HG02870 (cell line): Measurements from ENCODE around the gene PIK3CB.
A peak's percentile ranks its signal among the peaks of the same experiment; 100 is the strongest.
"Not testable (repeated sequence)": the region's sequence is repeated elsewhere in the genome, so short reads cannot be mapped to it uniquely, and the experiment has no call there.

ENCODE experiments used
- ATAC-seq: cut with Tn5 transposase; IDR thresholded peaks from one replicate; pipeline ENCODE4 v1.9.1; 2021; ENCODE audit warnings: mild to moderate bottlenecking, moderate library complexity; ENCODE audit not compliant: unreplicated experiment

The PIK3CB gene

DNA sequence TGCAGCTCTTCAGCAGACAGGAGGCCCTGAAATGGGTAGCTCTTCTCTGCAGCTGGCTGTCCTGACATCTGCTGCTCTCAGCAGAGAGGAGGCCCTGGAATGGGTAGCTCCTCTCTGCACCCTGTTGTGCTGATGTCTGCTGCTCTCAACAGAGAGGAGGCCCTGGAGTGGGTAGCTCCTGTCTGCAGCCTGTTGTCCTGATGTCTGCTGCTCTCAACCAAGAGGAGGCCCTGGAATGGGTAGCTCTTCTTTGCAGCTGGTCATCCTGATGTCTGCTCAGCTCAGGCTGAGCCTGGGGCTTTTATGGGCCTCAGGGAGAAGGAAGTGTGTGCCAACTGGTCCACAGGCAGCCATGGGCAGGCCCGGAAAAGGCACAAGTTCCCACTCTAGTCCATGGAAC lies 66.6 kb downstream of the PIK3CB start:
- no peak for ATAC-seq

DNA sequence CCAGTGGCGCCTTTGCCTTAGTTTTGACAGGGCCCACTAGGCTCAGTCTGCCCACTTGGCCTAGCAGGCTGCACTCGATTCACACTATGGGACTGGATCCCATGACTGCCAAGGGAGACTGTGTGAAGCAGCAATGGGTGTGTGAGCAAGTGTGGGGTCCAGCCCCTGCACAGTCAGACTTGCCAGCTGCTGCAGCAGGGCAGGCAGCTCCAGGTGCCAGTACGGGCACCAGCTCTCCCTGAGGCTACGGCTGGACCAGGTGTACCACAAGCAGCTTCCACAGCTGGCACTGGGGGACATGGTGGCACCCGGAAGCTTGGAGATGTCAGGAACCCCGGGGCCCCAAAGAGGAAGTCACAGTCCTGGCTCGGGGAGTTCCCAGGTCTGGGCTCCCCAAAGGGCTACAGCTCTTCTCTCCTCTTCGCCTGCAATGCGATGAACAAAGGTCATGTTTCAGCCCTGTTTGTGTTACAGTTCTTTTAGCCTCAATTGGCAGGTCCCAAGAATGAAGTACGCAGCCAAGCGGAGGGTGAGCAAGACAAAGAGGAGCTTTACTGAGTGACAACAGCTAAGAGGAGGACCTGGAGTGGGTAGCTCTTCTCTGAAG lies 67.1 kb downstream of the PIK3CB start:
- ATAC-seq, result no peak

DNA sequence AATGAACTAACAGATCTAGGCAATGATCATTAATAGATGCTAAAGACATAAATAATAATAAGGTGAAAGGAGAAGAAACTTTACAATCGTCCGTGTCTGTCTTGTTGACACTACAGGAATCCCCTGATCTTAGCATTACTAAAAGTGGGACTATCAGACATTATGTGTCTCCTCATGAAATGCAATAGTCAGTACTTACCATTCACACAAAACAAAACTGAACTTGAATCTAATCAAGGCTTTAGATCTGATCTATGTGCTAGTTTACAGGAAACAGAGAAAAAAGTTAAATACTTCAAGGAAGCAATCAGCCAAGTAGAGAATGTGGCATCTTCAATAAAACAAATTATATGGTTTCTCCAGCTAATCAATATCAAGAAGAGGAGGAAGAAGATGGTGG lies 73.7 kb downstream of the PIK3CB start:
- no peak for ATAC-seq

DNA sequence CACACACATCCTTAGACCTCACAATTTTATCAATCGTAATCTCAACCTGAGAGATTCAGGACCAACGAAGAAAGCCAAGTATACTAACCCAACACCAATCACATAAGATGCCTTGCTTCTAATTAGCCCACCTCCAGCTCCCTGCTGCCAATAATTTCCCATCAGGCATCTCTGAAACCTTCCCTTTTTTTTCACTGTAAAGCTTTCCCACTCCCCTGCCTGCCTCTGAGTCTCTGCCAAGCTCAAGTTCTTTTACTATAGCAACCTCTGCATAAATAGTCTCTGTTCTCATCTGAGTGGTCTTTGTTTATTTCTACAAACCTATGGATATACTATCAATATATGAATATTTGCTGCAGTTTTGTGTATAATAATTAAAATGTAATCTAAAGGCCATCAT lies 86.5 kb downstream of the PIK3CB start:
- ATAC-seq, result no peak

DNA sequence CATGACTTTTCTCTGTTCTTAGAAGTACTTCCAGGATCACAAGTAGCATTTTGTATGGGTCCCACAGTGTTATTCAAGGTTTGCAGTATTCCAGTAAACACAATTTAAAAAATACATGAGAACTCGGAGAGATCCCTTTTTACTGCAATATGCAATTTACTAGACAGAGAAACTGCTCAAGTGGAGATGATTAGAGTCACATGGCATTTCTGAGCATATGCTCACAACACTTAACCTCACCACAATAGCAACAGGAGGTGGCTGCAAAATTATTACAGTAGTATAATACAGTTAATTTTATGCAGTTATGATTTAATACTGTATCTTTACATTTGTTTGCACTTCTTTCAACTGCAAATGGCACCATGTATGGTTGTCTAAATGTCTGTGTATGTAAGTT lies 87.5 kb downstream of the PIK3CB start:
- ATAC-seq, result no peak

DNA sequence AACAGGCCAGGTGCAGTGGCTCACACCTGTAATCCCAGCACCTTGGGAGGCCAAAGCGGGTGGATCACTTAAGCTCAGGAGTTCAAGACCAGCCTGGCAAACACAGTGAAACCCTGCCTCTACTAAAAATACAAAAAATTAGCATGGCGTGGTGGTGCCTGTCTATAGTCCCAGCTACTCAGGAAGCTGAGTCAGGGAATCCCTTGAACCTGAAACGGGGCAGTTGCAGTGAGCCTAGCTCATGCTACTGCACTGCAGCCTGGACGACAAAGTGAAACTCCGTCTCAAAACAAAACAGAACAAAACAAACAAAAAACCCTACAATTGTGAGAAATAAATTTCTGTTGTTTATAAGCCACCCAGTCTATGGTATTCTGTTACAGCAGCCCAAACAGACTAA lies 94.7 kb downstream of the PIK3CB start:
- no peak for ATAC-seq

DNA sequence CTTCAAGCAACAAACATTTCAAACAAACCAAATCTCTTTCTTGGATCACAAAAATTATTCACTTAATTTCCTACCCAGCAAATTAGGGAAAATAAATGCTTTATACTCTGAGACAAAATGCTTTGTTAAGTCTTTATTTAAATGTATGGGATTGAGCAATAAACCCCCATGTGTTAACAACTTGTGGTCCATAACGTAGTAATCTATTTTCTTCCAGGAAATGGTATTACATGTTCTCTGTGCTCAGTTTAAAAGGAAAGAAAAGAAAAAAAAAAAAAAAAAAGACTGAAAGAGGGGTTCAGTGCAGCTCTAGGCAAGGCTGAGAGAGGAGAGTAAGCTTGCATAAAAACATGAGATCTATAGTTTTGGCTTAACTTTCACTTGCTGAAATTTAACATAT lies 102.3 kb downstream of the PIK3CB start:
- no peak for ATAC-seq

DNA sequence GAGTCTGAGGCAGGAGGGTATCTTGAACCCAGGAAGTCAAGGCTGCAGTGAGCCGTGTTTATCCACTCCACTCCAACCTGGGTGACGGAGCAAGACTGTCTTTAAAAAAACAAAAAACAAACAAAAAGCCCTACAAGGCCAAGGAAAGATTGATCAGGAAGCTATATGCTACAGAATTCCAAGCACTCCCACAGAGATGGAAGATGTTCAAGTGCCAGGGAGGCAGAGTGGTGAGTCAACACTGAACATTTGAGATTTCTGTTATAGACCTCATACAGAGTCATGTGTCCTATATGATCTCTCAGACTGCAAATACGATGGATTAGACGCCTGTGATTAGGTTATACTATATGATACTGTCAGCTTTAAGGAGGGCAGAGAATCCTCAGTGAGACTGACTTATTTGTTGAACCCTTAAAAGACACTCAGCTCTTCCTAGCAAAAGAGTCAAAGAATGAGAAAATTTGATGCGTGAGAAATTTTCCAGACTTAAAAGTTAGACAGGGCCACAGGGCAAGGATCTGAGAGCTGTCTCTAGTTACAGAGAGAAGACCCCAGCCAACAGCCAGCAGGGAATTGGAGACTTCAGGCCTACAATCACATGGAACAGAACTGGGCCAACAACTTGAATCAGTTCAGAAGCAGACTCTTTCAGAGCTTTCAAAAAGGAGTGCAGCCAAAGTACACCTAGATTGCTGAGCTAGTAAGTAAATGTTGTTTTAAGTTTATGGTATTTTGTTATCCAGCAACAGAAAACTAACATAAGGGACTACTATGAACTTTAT lies 107.6 kb downstream of the PIK3CB start:
- ATAC-seq, result no peak

DNA sequence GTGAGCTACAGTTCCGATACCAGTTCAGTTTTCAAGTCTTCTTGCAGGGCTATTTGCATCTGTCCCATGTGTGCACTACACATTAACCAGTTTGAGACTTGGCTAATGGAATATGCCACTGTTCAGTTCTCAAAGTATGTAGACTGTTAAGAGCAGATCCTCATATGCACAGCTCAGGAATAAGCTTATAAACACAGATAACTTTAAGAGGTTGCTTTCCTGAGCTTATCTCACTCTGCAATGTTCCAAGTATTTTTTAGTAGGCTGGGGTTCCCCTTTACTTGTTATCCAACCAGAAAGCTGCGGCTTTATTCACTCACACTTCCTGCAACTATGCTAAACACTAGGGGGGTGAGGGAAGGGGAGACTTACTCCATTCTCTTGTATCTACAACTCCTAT lies 108.7 kb downstream of the PIK3CB start:
- ATAC-seq, result not testable (repeated sequence)

DNA sequence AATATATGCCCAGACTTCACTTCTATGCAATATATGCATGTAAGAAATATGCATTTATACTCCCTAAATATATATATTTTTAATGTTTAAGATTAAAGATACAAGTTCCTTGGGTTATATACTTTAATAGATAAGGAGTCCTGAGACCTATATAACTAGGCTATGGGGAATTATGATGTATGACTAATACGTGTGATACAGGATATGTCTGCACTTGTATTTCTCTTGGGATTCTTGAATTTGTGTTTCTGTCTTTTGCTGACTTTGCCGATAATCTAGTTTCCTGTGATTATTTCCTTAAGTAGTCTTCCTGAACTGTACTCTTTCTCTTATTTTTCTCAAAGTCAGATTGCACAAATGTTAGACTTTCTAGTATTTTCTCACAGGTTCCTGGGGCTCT lies 109.6 kb downstream of the PIK3CB start:
- ATAC-seq, result no peak

DNA sequence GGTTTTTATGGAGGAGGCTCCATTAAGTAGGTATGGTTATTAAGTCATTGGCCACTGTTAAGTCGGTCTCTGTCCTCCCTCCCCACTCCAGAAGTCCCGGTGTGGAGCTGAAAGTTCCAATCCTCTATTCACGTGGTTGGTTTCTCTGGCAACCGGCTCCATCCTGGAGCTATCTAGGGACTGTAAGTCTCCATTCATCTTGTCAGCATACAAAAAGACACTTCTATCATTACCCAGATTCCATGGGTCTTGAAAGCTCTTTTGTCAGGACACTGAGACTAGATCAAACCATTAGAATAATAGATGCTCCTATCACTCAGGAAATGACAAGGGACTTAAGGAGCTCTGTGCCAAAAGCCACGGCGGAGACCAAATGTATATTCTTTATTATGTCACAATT lies 110.3 kb downstream of the PIK3CB start:
- no peak for ATAC-seq

DNA sequence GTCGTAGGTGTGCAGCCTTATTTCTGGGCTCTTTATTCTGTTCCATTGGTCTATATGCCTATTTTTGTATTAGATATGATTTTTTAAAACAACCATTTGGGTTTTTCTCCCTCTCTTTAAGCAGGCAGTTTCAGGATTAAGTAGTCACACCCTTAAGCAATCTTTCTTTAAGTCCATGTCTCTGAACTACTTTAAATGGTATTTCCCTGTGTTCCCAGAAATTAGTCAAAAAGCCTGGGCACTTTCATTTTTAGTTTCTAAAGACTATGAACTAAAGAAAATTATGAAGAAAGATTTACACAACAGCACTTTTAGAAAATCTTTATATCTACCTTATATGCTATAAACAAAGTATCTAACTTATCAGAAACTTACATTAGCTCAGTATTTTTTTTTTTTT lies 115.9 kb downstream of the PIK3CB start:
- no peak for ATAC-seq

DNA sequence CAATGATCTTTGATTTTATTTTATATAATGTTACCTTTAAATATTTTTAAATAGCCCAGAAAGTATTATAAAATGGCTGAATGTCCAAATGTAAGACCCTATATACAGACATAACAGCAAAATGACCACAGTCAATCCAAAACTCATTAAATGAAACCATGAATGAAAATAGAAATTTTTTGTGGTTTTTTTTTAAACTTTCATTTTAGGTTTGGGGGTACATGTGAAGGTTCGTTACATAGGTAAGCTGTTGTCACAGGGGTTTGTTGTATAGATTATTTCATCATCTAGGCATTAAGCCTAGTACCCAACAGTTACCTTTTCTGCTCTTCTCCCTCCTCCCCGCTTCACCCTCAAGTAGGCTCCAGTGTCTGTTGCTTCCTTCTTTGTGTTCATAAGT lies 117.4 kb downstream of the PIK3CB start:
- ATAC-seq, result no peak

DNA sequence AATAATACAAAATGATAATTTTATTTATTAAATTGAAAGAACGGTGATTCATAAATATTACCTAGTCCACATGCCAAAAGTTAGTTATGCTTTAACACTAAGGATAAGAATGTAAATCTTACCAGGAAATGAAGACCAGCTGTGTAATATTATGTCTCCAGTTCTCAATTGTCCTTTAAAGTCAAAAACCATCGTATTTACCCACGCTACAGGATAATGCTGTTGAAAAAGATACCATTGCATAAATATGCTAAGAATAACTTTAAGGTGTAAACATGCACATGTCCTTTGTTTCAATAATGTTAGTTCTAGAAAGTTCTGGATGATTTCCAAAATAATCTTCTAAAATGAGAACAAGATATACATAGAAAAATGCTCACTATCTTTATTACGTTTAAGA lies 122.6 kb downstream of the PIK3CB start:
- no peak for ATAC-seq

DNA sequence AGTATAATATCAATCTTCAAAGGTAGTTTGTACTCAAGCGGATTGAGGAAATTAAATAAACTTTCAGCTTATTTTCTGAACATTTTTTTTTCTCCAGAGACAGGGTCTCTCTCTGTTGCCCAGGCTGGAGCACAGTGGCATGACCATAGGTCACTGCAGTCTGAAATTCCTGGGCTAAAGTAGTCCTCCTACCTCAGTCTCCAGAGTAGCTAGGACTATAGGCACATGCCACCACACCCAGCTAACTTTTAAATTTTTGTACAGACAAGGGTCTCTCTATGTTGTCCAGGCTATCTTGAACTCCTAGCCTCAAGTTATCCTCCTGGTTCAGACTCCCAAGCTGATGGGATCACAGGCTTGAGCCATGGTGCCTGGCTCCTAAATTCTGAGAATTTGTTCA lies 129.1 kb downstream of the PIK3CB start:
- ATAC-seq, result no peak

DNA sequence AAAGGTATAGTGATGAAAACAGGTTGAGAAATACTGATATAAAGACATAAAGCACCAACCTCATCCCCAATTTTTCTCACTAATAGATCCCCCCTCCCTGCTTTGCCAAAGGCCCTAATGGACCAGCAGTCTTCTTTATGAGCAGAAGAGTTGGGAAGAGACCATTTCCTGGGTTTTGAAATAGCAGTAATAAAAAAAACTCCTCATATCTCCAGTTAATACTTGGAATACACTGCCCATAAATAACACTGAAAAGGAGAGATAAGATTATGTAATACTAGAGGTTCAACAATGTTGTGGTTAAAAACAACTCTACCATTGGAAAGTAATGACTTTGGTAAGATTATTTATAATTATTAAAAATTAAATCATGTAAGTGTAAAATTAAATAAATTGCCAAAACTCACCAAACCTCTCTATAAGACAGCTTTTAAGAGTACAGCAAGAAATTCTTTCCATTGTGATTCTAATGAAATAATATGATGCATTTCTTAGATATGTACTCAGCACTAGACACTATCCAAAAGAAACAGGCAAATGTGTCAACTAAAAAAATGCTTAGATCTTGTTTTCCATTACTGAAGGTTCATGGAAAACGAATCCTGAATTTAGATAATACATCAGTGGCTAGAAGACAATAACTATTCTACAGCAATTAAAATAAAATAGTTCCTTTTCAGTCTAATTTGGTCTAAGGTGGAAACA lies 137.9 kb downstream of the PIK3CB start:
- ATAC-seq, result no peak

DNA sequence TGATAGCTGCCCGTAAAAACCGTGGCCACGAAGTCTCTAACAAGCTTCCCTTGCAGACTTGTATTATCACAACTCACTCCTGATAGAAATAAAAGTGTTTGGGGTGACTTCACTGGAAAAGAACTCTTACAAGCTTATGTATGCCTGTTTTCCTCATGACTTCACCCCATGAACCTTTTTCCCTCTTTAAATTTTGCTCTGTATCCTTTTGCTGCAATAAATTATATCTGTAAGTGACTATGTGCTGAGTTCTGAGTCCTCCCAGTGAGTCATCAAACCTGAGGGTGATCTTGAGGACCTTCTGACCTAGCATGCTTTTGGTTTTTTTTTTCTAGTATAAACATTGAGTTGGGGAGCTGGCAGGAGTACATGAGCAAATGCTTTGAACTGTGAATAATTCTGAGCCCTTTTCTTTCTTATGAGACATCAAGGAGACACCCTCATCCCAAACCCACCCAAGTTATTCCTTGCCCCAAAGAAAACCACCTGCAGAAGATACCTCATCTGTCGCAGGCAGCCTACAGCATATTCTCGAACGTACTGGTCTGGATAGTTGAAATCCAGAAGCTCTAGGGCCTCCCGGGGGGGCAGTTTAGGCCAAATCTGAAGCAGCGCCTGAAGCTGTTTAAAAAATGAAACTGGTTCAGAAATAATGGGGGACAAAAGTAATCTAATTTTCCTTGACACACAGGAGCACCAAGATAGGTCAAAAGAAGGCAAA lies 140.3 kb downstream of the PIK3CB start:
- no peak for ATAC-seq

DNA sequence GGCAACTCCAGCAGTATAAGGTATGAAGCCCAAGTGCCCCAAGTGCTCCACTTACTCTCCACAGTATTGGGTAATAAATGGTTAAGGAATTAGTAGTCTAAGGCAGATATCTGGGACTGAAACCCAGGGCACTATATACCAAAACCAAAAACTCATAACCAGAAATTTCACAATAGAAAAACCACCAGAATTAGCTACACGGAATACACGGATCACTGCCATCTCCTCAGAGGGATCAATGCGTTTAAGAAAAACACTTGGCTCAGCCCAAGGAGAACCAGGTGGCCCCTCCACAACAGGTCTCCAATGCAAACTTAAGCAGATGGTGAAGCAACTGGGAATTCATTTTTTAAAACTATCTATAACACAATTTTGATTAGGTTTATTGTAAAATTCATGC lies 142.6 kb downstream of the PIK3CB start:
- ATAC-seq, result no peak

DNA sequence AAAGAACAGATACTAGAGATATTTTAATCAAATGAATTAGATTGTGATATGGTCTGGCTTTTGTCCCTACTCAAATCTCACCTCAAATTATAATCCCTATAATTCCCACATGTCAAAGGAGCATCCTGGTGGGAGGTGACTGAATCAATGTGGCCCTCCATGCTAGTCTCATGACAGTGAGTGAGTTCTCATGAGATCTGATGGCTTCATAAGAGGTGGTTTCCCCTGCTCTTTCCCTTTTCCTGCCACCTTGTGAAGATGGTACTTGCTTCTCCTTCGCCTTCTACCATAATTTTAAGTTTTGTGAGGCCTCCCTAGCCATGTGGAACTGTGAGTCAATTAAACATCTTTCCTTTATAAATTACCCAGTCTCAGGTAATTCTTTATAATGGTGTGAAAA lies 143.4 kb downstream of the PIK3CB start:
- ATAC-seq, result no peak

DNA sequence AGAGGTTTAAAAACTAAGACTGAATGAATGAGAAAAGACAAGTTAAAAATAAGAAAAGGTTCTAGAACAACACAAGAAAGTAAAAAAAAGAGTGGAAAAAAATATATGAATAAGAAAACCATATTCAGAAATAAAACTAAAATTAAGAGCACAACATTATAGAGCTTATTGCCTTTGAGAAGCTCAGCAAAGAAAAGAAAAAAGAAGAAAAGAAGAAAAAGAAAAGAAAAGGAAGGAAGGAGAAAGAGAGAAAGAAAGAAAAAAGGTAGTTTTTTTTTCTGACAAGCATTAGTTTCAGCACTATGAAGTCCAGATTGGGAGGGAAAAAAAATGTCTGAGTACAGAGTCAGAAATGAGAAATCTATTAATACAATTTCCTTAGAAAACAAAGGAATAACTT lies 144.7 kb downstream of the PIK3CB start:
- no peak for ATAC-seq

DNA sequence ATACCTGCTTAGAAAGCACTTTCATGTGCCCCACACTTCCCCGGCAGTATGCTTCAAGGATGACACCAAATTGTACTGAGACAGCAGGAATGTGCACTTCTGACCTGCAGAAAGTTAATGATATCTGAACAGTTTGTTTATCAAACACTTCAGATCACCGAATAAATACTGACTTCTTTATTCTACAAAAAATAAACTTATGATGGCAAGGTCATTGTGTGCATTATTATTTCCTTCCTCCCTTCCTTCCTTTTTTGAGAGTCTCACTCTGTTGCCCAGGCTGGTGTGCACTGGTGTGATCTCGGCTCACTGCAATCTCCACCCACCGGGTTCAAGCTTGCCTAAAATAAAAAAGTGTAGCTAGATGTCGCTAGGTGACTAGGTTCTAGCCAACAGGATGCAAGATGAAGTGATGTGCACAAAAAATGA lies 145.8 kb downstream of the PIK3CB start:
- ATAC-seq, result no peak

DNA sequence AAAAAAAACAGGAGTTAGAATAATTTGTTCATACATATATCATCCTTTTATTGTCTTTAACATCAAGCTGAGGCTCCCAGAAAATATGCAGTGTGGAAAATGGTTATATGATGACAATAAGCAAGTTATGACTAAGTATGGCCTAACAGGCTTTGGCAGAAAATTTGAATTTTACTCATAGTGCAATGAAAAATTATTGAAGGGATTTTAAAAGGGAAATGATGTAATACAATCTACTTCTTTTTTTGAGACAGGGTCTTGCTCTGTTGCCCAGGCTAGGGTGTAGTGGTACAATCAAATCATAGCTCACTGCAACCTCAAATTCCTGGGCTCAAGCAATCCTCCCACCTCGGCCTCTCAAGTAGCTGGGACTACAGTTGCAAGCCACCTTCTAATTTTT lies 147.5 kb downstream of the PIK3CB start:
- ATAC-seq, result peak; percentile 32
